ENCODE measurements around the gene PAMR1. TPM values are rescaled to one million over a fixed set of nuclear protein-coding genes. Genes with fewer than 3 reads are reported as not detected.

The PAMR1 gene
- total RNA-seq, 4 donors from 2014 or later = 4.2 to 17.3 (median 5.6) TPM

GRCh38 chr11:35383953-35384352 lies 141.5 kb downstream of the PAMR1 start:
- Histone ChIP-seq H3K9me3 (no peaks in the 10 kb centered on the region), H3K4me3 (no peak overlapping the region), H3K36me3 (no peaks in the 10 kb centered on the region), H3K27ac (no peak overlapping the region), H3K27me3 (no peaks in the 10 kb centered on the region), H3K4me1 (peaks cover 0 to 8% (median 0%) of the 10 kb centered on the region in 3 donors)
- 82 to 88% methylated on average over 5 of the region's 5 CpGs for WGBS, 2 donors (ENCODE audit: low coverage in 1 of 2)
- no peak for ATAC-seq
- no peak for TF ChIP-seq CTCF (IDR thresholded peaks at IDR 0.05)
- no peak for TF ChIP-seq POLR2A (IDR thresholded peaks at IDR 0.05)
- TF ChIP-seq EP300 (IDR thresholded peaks at IDR 0.05) = no peak
- no peak for TF ChIP-seq POLR2AphosphoS5 (IDR thresholded peaks at IDR 0.05)

Other genes with a start within 250 kb of the PAMR1 start
- gene SLC1A2, start 106.1 kb downstream of the PAMR1 start, total RNA-seq = 1 to 10 TPM in 1 of 4 donors, under 1 TPM in 2, not detected in 1; 0.12 to 1.5 (median 0.40) TPM
- gene FJX1, start 92.8 kb upstream of the PAMR1 start, total RNA-seq = 10 to 100 TPM in 1 of 4 donors, 1 to 10 TPM in 2, under 1 TPM in 1; 0.93 to 10.1 (median 5.9) TPM
- 10 to 100 TPM; 35.6 to 70.6 (median 43.2) TPM for gene TRIM44, start 137.2 kb upstream of the PAMR1 start, total RNA-seq

Measured in gastroesophageal sphincter (tissue), 4 donors.